Loucy (cell line): ENCODE measurements around the gene DNAJA3.

Experiments
- H2AFZ ChIP-seq: fragments of 200-600 bp; sonication (generic); 2 replicates; pipeline ENCODE4 v1.6.0; 2016; ENCODE audit warnings: antibody characterized with exemption, mild to moderate bottlenecking, low read length, moderate library complexity
- H3F3A ChIP-seq: fragments of 200-600 bp; 2 replicates; pipeline ENCODE4 v1.6.0; 2016; ENCODE audit warnings: antibody characterized with exemption, low read depth, mild to moderate bottlenecking
- H3K27me3 ChIP-seq: fragments of 200-600 bp; sonication (generic); 2 replicates; pipeline ENCODE4 v1.6.1; 2014; ENCODE audit warnings: low read length, mild to moderate bottlenecking; ENCODE audit not compliant: insufficient read depth, poor library complexity, severe bottlenecking
- H3K36me3 ChIP-seq: fragments of 200-600 bp; sonication (generic); 2 replicates; pipeline ENCODE4 v1.6.1; 2016; ENCODE audit warnings: low read length; ENCODE audit not compliant: insufficient read depth
- H3K4me1 ChIP-seq: fragments of 200-600 bp; sonication (generic); 2 replicates; pipeline ENCODE4 v1.5.1; 2014; ENCODE audit warnings: low read length, mild to moderate bottlenecking; ENCODE audit not compliant: insufficient read depth, poor library complexity, severe bottlenecking
- H3K4me2 ChIP-seq: fragments of 200-600 bp; sonication (generic); 2 replicates; pipeline ENCODE4 v1.6.0; 2014; ENCODE audit warnings: antibody characterized with exemption, low read length, low read depth, mild to moderate bottlenecking; ENCODE audit not compliant: poor library complexity, severe bottlenecking
- H3K4me3 ChIP-seq: fragments of 200-600 bp; sonication (generic); 2 replicates; pipeline ENCODE4 v1.5.1; 2014; ENCODE audit warnings: low read length, mild to moderate bottlenecking, mixed read lengths; ENCODE audit not compliant: poor library complexity, severe bottlenecking
- H3K79me2 ChIP-seq: fragments of 200-600 bp; sonication (generic); 2 replicates; pipeline ENCODE4 v1.6.1; 2014; ENCODE audit warnings: low read length; ENCODE audit not compliant: insufficient read depth
- H3K9ac ChIP-seq: fragments of 200-600 bp; sonication (generic); 2 replicates; pipeline ENCODE4 v1.6.0; 2014; ENCODE audit warnings: mild to moderate bottlenecking, low read depth, low read length, moderate library complexity; ENCODE audit not compliant: poor library complexity, severe bottlenecking
- H3K9me2 ChIP-seq: fragments of 200-600 bp; sonication (generic); replicated peaks from 2 replicates; pipeline ENCODE4 v1.6.1; 2016; ENCODE audit warnings: low read depth, low read length, mixed read lengths
- H3K9me3 ChIP-seq: fragments of 200-600 bp; sonication (generic); 2 replicates; pipeline ENCODE4 v1.6.1; 2014; ENCODE audit warnings: mild to moderate bottlenecking, antibody characterized with exemption, low read length, low read depth; ENCODE audit not compliant: insufficient read depth
- H4K20me1 ChIP-seq: fragments of 200-600 bp; sonication (generic); 2 replicates; pipeline ENCODE4 v1.6.0; 2014; ENCODE audit warnings: antibody characterized with exemption, low read length, mild to moderate bottlenecking; ENCODE audit not compliant: insufficient read depth, poor library complexity, severe bottlenecking
- CTCF ChIP-seq: fragments of 200-600 bp; sonication (generic); conservative IDR thresholded peaks from 2 replicates; pipeline ENCODE4 v1.5.1; 2014; ENCODE audit warnings: mild to moderate bottlenecking, antibody characterized with exemption, low read length
- EZH2phosphoT487 ChIP-seq: fragments of 200-600 bp; IDR thresholded peaks from 2 replicates; pipeline ENCODE4 v1.6.1; 2018; ENCODE audit warnings: antibody characterized with exemption, mild to moderate bottlenecking, moderate library complexity, borderline replicate concordance

DNAJA3 gene

DNA sequence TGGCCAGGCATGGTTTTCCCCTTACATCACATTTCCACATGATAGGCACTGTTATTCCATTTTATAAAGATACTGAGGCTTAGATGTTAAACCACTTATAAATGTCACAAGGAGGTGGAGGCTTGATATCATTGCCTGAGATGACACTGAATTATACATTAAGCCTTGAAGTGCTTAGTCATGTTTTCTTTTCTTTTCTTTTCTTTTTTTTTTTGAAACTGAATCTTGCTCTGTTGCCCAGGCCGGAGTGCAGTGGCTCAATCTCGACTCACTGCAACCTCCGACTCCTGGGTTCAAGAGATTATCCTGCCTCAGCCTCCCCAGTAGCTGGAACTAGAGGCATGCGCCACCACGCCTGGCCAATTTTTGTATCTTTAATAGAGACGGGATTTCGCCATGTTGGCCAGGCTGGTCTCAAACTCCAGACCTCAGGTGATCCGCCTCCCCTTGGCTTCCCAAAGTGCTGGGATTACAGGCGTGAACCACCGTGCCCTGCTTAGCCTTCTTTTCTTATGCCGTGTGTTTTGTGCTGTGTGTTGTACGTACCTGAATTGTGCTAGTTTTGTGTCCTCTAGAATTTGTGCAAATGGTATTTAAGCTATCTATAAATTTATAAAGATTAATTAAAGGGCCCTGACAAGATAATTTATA is 1.2 kb downstream of the DNAJA3 start:
- peak overlapping the region; percentile 84 for H3K9ac ChIP-seq
- TF ChIP-seq EZH2phosphoT487 (no peak), CTCF (no peak)

DNA sequence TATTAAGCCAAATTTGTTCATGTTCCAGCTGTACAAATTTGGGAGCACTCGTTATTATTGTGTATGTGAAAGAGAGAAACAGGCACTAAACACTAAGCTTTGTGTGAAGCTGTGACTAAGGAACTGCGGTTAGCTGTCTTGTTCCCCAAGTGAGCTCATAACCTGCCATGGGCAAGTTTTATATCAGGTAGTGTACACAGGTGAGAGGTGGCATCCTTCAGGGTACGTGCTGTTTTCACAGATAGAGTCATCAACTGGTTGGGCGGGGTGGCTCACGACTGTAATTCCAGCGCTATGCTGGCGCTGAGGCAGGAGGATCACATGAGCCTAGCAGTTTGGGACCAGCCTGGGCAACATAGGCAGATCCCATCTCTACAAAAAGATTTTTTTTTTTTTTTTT is 2.8 kb downstream of the DNAJA3 start:
- H3K9me2 ChIP-seq: no peaks in the 10 kb centered on the region
- no peaks in the 10 kb centered on the region for H3K27me3 ChIP-seq
- H4K20me1 ChIP-seq: peaks cover 9% of the 10 kb centered on the region
- H3K9ac ChIP-seq: no peak overlapping the region
- H3K79me2 ChIP-seq: peaks cover 23% of the 10 kb centered on the region
- no peak overlapping the region for H3K4me2 ChIP-seq
- no peaks in the 10 kb centered on the region for H3F3A ChIP-seq
- H3K9me3 ChIP-seq: no peaks in the 10 kb centered on the region
- no peak overlapping the region for H2AFZ ChIP-seq
- no peak for TF ChIP-seq CTCF
- no peak overlapping the region for H3K4me3 ChIP-seq
- no peaks in the 10 kb centered on the region for H3K36me3 ChIP-seq
- peaks cover 7% of the 10 kb centered on the region for H3K4me1 ChIP-seq

More for the DNA sequence above, 1.2 kb downstream of the DNAJA3 start:
- no peaks in the 10 kb centered on the region for H3K36me3 ChIP-seq
- H3K4me3 ChIP-seq: peak overlapping the region; percentile 93
- no peak overlapping the region for H2AFZ ChIP-seq
- peaks cover 9% of the 10 kb centered on the region for H4K20me1 ChIP-seq
- no peaks in the 10 kb centered on the region for H3F3A ChIP-seq
- no peaks in the 10 kb centered on the region for H3K9me3 ChIP-seq
- H3K4me2 ChIP-seq: peak overlapping the region; percentile 94
- H3K4me1 ChIP-seq: peaks cover 7% of the 10 kb centered on the region
- H3K27me3 ChIP-seq: no peaks in the 10 kb centered on the region
- H3K79me2 ChIP-seq: peaks cover 23% of the 10 kb centered on the region
- H3K9me2 ChIP-seq: no peaks in the 10 kb centered on the region

DNA sequence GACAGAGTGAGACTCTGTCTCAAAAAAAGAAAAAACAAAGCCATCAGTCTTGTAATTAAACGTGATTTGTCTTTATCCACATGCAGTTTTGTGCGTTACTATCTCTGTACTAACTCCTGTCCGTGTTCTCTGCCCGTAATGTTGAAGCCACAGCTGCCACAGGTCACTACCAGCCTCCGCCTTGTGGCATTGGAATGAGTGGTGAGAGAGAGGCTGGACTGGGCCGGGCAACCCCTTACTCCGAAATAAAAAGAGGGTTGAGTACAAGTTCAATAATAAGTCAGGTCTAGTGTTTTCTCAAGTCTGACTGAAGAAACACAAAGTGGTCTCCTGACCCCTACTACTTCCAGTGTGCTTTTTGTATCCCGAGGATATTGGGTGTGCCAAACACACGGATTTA is 5.4 kb downstream of the DNAJA3 start:
- Histone ChIP-seq H3K4me1 (peaks cover 7% of the 10 kb centered on the region), H3K36me3 (no peaks in the 10 kb centered on the region), H3K9me2 (no peaks in the 10 kb centered on the region), H3K9ac (no peak overlapping the region), H4K20me1 (peaks cover 9% of the 10 kb centered on the region), H2AFZ (no peak overlapping the region), H3K9me3 (no peaks in the 10 kb centered on the region), H3K4me2 (no peak overlapping the region), H3F3A (no peaks in the 10 kb centered on the region), H3K79me2 (peaks cover 20% of the 10 kb centered on the region), H3K4me3 (no peak overlapping the region), H3K27me3 (no peaks in the 10 kb centered on the region)
- TF ChIP-seq CTCF (no peak), EZH2phosphoT487 (no peak)
